GM23338 (cell line): Measurements from ENCODE around the gene AMBRA1. TPM values are rescaled to one million over a fixed set of nuclear protein-coding genes. Genes with fewer than 3 reads are reported as not detected.

Experiments
- ATAC-seq: fragments of 200-7000 bp; cut with Tn5 transposase; 3 replicates; pipeline ENCODE4 v1.9.1; 2020
- DNase-seq: peaks from one replicate; pipeline ENCODE4 v3.0.0-alpha.2; 2015; ENCODE audit warnings: low spot score
- H2AFZ ChIP-seq: fragments of 200-600 bp; sonication (generic); 2 replicates; pipeline ENCODE4 v1.8.0; 2016; ENCODE audit warnings: antibody characterized with exemption, mild to moderate bottlenecking, moderate library complexity
- H3F3A ChIP-seq: fragments of 200-600 bp; sonication (generic); replicated peaks from 2 replicates; pipeline ENCODE4 v1.8.0; 2017; ENCODE audit warnings: antibody characterized with exemption, mixed run types, low read depth
- H3K27ac ChIP-seq: fragments of 200-600 bp; sonication (generic); 2 replicates; pipeline ENCODE4 v1.6.1; 2016; ENCODE audit warnings: low read depth
- H3K27me3 ChIP-seq: fragments of 200-600 bp; sonication (generic); 2 replicates; pipeline ENCODE4 v1.8.0; 2016; ENCODE audit warnings: mild to moderate bottlenecking, mixed run types, moderate library complexity; ENCODE audit not compliant: insufficient read depth
- H3K36me3 ChIP-seq: fragments of 200-600 bp; sonication (generic); 2 replicates; pipeline ENCODE4 v1.8.0; 2016; ENCODE audit warnings: mild to moderate bottlenecking; ENCODE audit not compliant: insufficient read depth
- H3K4me1 ChIP-seq: fragments of 200-600 bp; sonication (generic); 2 replicates; pipeline ENCODE4 v1.8.0; 2016; ENCODE audit warnings: mild to moderate bottlenecking, moderate library complexity; ENCODE audit not compliant: insufficient read depth
- H3K4me2 ChIP-seq: fragments of 200-600 bp; sonication (generic); 2 replicates; pipeline ENCODE4 v1.7.1; 2017; ENCODE audit warnings: mixed run types
- H3K4me3 ChIP-seq: fragments of 200-600 bp; sonication (generic); 2 replicates; pipeline ENCODE4 v1.6.1; 2016; ENCODE audit warnings: mixed run types
- H3K79me2 ChIP-seq: fragments of 200-600 bp; sonication (generic); replicated peaks from 2 replicates; pipeline ENCODE4 v1.8.0; 2017; ENCODE audit warnings: mild to moderate bottlenecking; ENCODE audit not compliant: insufficient read depth
- H3K9me2 ChIP-seq: fragments of 200-600 bp; sonication (generic); 2 replicates; pipeline ENCODE4 v1.8.0; 2017; ENCODE audit not compliant: insufficient read depth
- H4K20me1 ChIP-seq: fragments of 200-600 bp; sonication (generic); replicated peaks from 2 replicates; pipeline ENCODE4 v1.8.0; 2017; ENCODE audit warnings: mild to moderate bottlenecking; ENCODE audit not compliant: insufficient read depth
- H3K27ac Mint-ChIP-seq: 2 replicates; pipeline ENCODE4 v1.8.0; 2020; ENCODE audit warnings: inconsistent platforms, mild to moderate bottlenecking, moderate library complexity, mixed read lengths
- H3K27me3 Mint-ChIP-seq: 3 replicates; pipeline ENCODE4 v1.8.0; 2022; ENCODE audit warnings: low read depth, mild to moderate bottlenecking, moderate library complexity, mixed read lengths, inconsistent platforms; ENCODE audit not compliant: insufficient read depth, poor library complexity
- H3K36me3 Mint-ChIP-seq: 3 replicates; pipeline ENCODE4 v1.8.0; 2021; ENCODE audit warnings: low read depth, mild to moderate bottlenecking, inconsistent platforms, moderate library complexity, mixed read lengths
- H3K4me1 Mint-ChIP-seq: 3 replicates; pipeline ENCODE4 v1.8.0; 2020; ENCODE audit warnings: mild to moderate bottlenecking, inconsistent platforms, mixed read lengths
- H3K4me3 Mint-ChIP-seq: 3 replicates; pipeline ENCODE4 v1.8.0; 2021; ENCODE audit warnings: moderate library complexity, mild to moderate bottlenecking, inconsistent platforms, mixed read lengths
- H3K9me3 Mint-ChIP-seq: 3 replicates; pipeline ENCODE4 v1.8.0; 2020; ENCODE audit warnings: moderate library complexity, mild to moderate bottlenecking, inconsistent platforms, mixed read lengths
- JUNB ChIP-seq: IDR thresholded peaks from one replicate; pipeline ENCODE4 v1.6.1; 2016; ENCODE audit warnings: antibody characterized with exemption; ENCODE audit not compliant: unreplicated experiment
- NANOG ChIP-seq: IDR thresholded peaks from 2 replicates; pipeline ENCODE4 v1.6.1; 2016; ENCODE audit warnings: antibody characterized with exemption, borderline replicate concordance
- POLR2AphosphoS5 ChIP-seq: IDR thresholded peaks from 2 replicates; pipeline ENCODE4 v1.6.1; 2016; ENCODE audit warnings: antibody characterized with exemption, low read depth
- REST ChIP-seq: IDR thresholded peaks from one replicate; pipeline ENCODE4 v1.6.1; 2018; ENCODE audit warnings: antibody characterized with exemption; ENCODE audit not compliant: unreplicated experiment
- STAT1 ChIP-seq: IDR thresholded peaks from one replicate; pipeline ENCODE4 v1.6.1; 2016; ENCODE audit warnings: antibody characterized with exemption; ENCODE audit not compliant: unreplicated experiment
- ZNF331 ChIP-seq: fragments of 250-450 bp; sonication (Bioruptor Pico); IDR thresholded peaks from 2 replicates; pipeline ENCODE4 v1.5.0; 2020; ENCODE audit warnings: low read depth, mild to moderate bottlenecking, moderate library complexity
- polyA plus RNA-seq: library from polyadenylated mRNA; unstranded; fragments of >200 nt; fragmentation: Nextera tagmentation; extraction: Ambion mirVana; gene quantifications from 2 replicates; pipeline ENCODE4 v1.2.1, GENCODE V29; 2016
- total RNA-seq: library from RNA; depleted of rRNA; stranded (reverse); fragments of >200 nt; shearing (Covaris generic); gene quantifications from 2 replicates; pipeline ENCODE4 v1.2.3, GENCODE V29; 2014
- TF ChIP-seq, protein P1 (sequence below): IDR thresholded peaks from 2 replicates; pipeline ENCODE4 v1.6.1; 2016; ENCODE audit warnings: antibody characterized with exemption

Gene AMBRA1
- total and polyA plus RNA-seq, 2 experiments from 2014 or later: 8.3 to 34.8 TPM

GRCh38 chr11:46469926-46470325, 123.9 kb downstream of the AMBRA1 start (continued):
- no peak for TF ChIP-seq REST
- no peak for TF ChIP-seq JUNB
- TF ChIP-seq, protein P1, sequence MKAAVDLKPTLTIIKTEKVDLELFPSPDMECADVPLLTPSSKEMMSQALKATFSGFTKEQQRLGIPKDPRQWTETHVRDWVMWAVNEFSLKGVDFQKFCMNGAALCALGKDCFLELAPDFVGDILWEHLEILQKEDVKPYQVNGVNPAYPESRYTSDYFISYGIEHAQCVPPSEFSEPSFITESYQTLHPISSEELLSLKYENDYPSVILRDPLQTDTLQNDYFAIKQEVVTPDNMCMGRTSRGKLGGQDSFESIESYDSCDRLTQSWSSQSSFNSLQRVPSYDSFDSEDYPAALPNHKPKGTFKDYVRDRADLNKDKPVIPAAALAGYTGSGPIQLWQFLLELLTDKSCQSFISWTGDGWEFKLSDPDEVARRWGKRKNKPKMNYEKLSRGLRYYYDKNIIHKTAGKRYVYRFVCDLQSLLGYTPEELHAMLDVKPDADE: no peak
- no peak for TF ChIP-seq NANOG
- no peak for TF ChIP-seq POLR2AphosphoS5
- no peak for TF ChIP-seq ZNF331

DNA sequence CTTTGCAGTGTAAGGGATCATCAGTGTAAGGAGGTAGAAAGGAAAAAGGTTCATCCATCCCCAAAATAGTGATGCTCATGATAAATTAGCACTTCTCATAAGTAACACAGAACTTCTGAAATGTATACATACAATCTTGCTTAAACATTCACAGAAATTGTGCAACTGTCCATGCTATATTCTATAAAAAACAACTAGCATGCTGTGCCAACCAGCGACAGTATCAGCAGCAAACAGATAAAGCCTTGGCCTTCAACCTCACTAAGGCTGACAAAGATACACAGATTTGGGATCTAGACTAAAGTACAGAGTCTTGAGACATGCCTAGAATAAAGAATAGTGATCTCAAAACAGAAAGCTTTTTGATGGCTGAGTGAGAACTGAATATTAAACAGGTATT, 128.1 kb downstream of the AMBRA1 start:
- H3K79me2 ChIP-seq: 0 out of 2 replicates have a peak, but pooled peaks cover 9% of the 10 kb centered on the region
- ATAC-seq: no peak
- DNase-seq: no peak
- Mint-ChIP-seq H3K27me3 (peaks cover 7% of the 10 kb centered on the region), H3K27ac (no peak overlapping the region), H3K9me3 (no peaks in the 10 kb centered on the region), H3K36me3 (peaks cover 7% of the 10 kb centered on the region; the same call in 1 of the 3 replicates), H3K4me1 (peaks cover 37% of the 10 kb centered on the region), H3K4me3 (no peak overlapping the region)
- no peaks in the 10 kb centered on the region for H3K9me2 ChIP-seq
- H2AFZ ChIP-seq: no peak overlapping the region
- H3K27ac ChIP-seq: 0 out of 2 replicates have a peak overlapping the region, but pooled peaks have one; percentile 70
- H3K36me3 ChIP-seq: no peaks in the 10 kb centered on the region
- peaks cover 29% of the 10 kb centered on the region for H3K4me1 ChIP-seq
- peaks cover 16% of the 10 kb centered on the region for H4K20me1 ChIP-seq
- no peak for TF ChIP-seq STAT1
- TF ChIP-seq, protein P1: no peak
- no peak for TF ChIP-seq JUNB
- H3K4me3 ChIP-seq: no peak overlapping the region
- H3K4me2 ChIP-seq: no peak overlapping the region
- no peaks in the 10 kb centered on the region for H3K27me3 ChIP-seq
- no peaks in the 10 kb centered on the region for H3F3A ChIP-seq
